Panc1 (cell line): ENCODE results near the gene IFITM1. TPM values are rescaled to one million over a fixed set of nuclear protein-coding genes. Genes with fewer than 3 reads are reported as not detected.
"Not testable (repeated sequence)": the region's sequence is repeated elsewhere in the genome, so short reads cannot be mapped to it uniquely, and the experiment has no call there.

ENCODE experiments used
- ATAC-seq: fragments of 200-7000 bp; cut with Tn5 transposase; 2 replicates; pipeline ENCODE4 v1.9.1; 2020; ENCODE audit warnings: mild to moderate bottlenecking, moderate library complexity
- BruUV-seq: library from RNA; stranded (reverse); fragments of 400-500 nt; replicated peaks from 2 replicates; lab custom pipeline; 2021; lab: Mats Ljungman, UMichigan
- CTCF ChIA-PET: fragments of 300-600 bp; sonication (Branson Sonifier 250); formaldehyde crosslinking; loops from one replicate; lab custom pipeline; 2022; ENCODE audit warnings: antibody characterized with exemption; lab: Charles Lee
- POLR2A ChIA-PET: fragments of 300-600 bp; sonication (Branson Sonifier 250); formaldehyde crosslinking; loops from one replicate; lab custom pipeline; 2022; ENCODE audit warnings: antibody characterized with exemption; lab: Charles Lee
- DNase-seq: peaks from one replicate; pipeline ENCODE4 v3.0.0-alpha.2; 2010; ENCODE audit warnings: low read depth, low spot score
- H3K27ac ChIP-seq: 2 replicates; pipeline ENCODE4 v1.5.1; 2011; ENCODE audit warnings: mild to moderate bottlenecking, low read length, inconsistent platforms
- H3K27me3 ChIP-seq: fragments of 200-500 bp; sonication (Bioruptor generic); 2 replicates; pipeline ENCODE4 v1.6.0; 2014; ENCODE audit warnings: low read length, inconsistent platforms; ENCODE audit not compliant: control insufficient read depth, insufficient read depth
- H3K36me3 ChIP-seq: fragments of 200-500 bp; sonication (Bioruptor generic); 2 replicates; pipeline ENCODE4 v1.5.1; 2014; ENCODE audit warnings: inconsistent platforms, mild to moderate bottlenecking, low read length, moderate library complexity; ENCODE audit not compliant: control insufficient read depth, insufficient read depth
- H3K4me1 ChIP-seq: 2 replicates; pipeline ENCODE4 v1.5.1; 2011; ENCODE audit warnings: inconsistent platforms, mild to moderate bottlenecking, low read length, moderate library complexity; ENCODE audit not compliant: control insufficient read depth, insufficient read depth
- H3K4me3 ChIP-seq, 2 experiments: 2 replicates each; pipeline ENCODE4 v1.5.1; 2011 to 2012; ENCODE audit warnings: low read depth in 2 of 2, low read length in 2 of 2, mild to moderate bottlenecking in 2 of 2, inconsistent platforms in 1 of 2, moderate library complexity in 1 of 2
- H3K9me3 ChIP-seq: fragments of 200-500 bp; sonication (Bioruptor generic); 2 replicates; pipeline ENCODE4 v1.5.1; 2014; ENCODE audit warnings: low read depth, mild to moderate bottlenecking, inconsistent platforms, low read length, moderate library complexity; ENCODE audit not compliant: control insufficient read depth, insufficient read depth
- POLR2AphosphoS5 ChIP-seq: IDR thresholded peaks from 2 replicates; pipeline ENCODE4 v1.6.1; 2012; ENCODE audit warnings: mild to moderate bottlenecking, low read depth, low read length, moderate library complexity
- SIN3A ChIP-seq: IDR thresholded peaks from 2 replicates; pipeline ENCODE4 v1.6.1; 2012; ENCODE audit warnings: low read depth, mild to moderate bottlenecking, low read length, moderate library complexity, borderline replicate concordance; ENCODE audit not compliant: insufficient read depth
- TCF7L2 ChIP-seq: IDR thresholded peaks from 2 replicates; pipeline ENCODE4 v1.6.1; 2011; ENCODE audit warnings: mild to moderate bottlenecking, low read depth, low read length, inconsistent platforms
- in situ Hi-C: cut with HindIII; loops from 2 replicates; pipeline ENCODE4 v1.10.0; 2016; ENCODE audit warnings: low sequenced_read_pairs, low pct_unique_long_range_greater_than_20kb
- intact Hi-C: fragments of 100-400 bp; cut with micrococcal nuclease; formaldehyde crosslinking; loops from one replicate; pipeline ENCODE4 v1.10.0; 2022; ENCODE audit not compliant: unreplicated experiment
- total RNA-seq: library from RNA; stranded (reverse); gene quantifications from one replicate; pipeline ENCODE4 v1.2.1, GENCODE V29; 2021; ENCODE audit not compliant: unreplicated experiment
- TF ChIP-seq, protein P1 (sequence below): fragments of 450-650 bp; IDR thresholded peaks from 2 replicates; pipeline ENCODE4 v1.5.1; 2017; ENCODE audit warnings: mild to moderate bottlenecking
- TF ChIP-seq, protein P2 (sequence below), 2 experiments: IDR thresholded peaks; 2 replicates each; pipeline ENCODE4 v1.6.1; 2011 to 2012; ENCODE audit warnings: low read depth in 2 of 2, control low read depth in 1 of 2, low read length in 1 of 2, mild to moderate bottlenecking in 1 of 2, moderate library complexity in 1 of 2; ENCODE audit not compliant: insufficient read depth in 1 of 2

IFITM1 gene
- total RNA-seq, 1 experiment from 2014 or later = 66.3 TPM

DNA sequence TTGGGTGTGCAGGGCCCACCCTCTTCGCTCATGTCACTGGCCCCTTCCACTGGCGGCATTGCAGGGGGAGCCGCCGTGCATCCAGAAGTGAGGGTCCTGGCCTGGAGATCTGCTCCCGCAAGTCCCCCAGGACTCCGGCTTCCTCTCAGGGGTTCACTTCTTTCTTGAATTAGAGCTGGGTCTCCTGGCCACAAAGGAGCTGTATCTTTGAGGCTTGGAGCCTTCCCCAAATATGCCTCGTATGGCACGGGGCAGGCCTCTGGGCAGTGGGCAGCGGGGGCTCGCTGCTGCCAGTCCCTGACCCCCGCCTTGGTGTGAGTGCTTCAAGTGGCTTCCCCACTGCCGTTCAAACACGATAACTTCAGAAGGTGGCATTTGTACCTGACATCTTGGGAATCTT is 14.2 kb downstream of the IFITM1 start:
- H3K36me3 ChIP-seq = no peaks in the 10 kb centered on the region
- intact Hi-C loops = no loop called here
- H3K4me1 ChIP-seq = peaks cover 32% of the 10 kb centered on the region
- H3K27ac ChIP-seq = no peak overlapping the region; the same call in 1 of the 2 replicates
- no peak for TF ChIP-seq SIN3A
- TF ChIP-seq POLR2AphosphoS5 = no peak
- TF ChIP-seq, protein P1, sequence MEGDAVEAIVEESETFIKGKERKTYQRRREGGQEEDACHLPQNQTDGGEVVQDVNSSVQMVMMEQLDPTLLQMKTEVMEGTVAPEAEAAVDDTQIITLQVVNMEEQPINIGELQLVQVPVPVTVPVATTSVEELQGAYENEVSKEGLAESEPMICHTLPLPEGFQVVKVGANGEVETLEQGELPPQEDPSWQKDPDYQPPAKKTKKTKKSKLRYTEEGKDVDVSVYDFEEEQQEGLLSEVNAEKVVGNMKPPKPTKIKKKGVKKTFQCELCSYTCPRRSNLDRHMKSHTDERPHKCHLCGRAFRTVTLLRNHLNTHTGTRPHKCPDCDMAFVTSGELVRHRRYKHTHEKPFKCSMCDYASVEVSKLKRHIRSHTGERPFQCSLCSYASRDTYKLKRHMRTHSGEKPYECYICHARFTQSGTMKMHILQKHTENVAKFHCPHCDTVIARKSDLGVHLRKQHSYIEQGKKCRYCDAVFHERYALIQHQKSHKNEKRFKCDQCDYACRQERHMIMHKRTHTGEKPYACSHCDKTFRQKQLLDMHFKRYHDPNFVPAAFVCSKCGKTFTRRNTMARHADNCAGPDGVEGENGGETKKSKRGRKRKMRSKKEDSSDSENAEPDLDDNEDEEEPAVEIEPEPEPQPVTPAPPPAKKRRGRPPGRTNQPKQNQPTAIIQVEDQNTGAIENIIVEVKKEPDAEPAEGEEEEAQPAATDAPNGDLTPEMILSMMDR = no peak
- no peak for TF ChIP-seq TCF7L2
- TF ChIP-seq, protein P2, sequence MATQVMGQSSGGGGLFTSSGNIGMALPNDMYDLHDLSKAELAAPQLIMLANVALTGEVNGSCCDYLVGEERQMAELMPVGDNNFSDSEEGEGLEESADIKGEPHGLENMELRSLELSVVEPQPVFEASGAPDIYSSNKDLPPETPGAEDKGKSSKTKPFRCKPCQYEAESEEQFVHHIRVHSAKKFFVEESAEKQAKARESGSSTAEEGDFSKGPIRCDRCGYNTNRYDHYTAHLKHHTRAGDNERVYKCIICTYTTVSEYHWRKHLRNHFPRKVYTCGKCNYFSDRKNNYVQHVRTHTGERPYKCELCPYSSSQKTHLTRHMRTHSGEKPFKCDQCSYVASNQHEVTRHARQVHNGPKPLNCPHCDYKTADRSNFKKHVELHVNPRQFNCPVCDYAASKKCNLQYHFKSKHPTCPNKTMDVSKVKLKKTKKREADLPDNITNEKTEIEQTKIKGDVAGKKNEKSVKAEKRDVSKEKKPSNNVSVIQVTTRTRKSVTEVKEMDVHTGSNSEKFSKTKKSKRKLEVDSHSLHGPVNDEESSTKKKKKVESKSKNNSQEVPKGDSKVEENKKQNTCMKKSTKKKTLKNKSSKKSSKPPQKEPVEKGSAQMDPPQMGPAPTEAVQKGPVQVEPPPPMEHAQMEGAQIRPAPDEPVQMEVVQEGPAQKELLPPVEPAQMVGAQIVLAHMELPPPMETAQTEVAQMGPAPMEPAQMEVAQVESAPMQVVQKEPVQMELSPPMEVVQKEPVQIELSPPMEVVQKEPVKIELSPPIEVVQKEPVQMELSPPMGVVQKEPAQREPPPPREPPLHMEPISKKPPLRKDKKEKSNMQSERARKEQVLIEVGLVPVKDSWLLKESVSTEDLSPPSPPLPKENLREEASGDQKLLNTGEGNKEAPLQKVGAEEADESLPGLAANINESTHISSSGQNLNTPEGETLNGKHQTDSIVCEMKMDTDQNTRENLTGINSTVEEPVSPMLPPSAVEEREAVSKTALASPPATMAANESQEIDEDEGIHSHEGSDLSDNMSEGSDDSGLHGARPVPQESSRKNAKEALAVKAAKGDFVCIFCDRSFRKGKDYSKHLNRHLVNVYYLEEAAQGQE (IDR thresholded peaks at IDR 0.05; ENCODE audit: insufficient read depth in 1 of 2, low read depth in 2 of 2, low read length in 1 of 2) = no peak
- no peaks in the 10 kb centered on the region for H3K27me3 ChIP-seq
- no peak overlapping the region for H3K4me3 ChIP-seq
- ChIA-PET CTCF (interaction anchor here (1.0 kb wide), 1 partner anchor 23 kb away, joined by 3 read pairs; no protein-coding TSS in a partner anchor), POLR2A (no interaction called here)
- in situ Hi-C loops = no loop called here
- no peaks in the 10 kb centered on the region for H3K9me3 ChIP-seq
- no peak for ATAC-seq
- BruUV-seq = no TSS peak
- no peak for DNase-seq

GRCh38 chr11:328516-329100 is 14.8 kb downstream of the IFITM1 start:
- POLR2A ChIA-PET, H3K9me3 ChIP-seq, H3K4me3 ChIP-seq, intact Hi-C loops, DNase-seq, ATAC-seq, BruUV-seq, CTCF ChIA-PET, H3K27ac ChIP-seq, H3K27me3 ChIP-seq, in situ Hi-C loops, H3K36me3 ChIP-seq: not testable (repeated sequence)
- peaks cover 32% of the 10 kb centered on the region for H3K4me1 ChIP-seq

- TF ChIP-seq, protein P1 = no peak
- TF ChIP-seq TCF7L2 = no peak
- TF ChIP-seq, protein P2 (IDR thresholded peaks at IDR 0.05; ENCODE audit: insufficient read depth in 1 of 2, low read depth in 2 of 2, low read length in 1 of 2) = no peak
- no peak for TF ChIP-seq SIN3A
- TF ChIP-seq POLR2AphosphoS5 = no peak
- in situ Hi-C loops = no loop called here
- Histone ChIP-seq H3K4me3 (no peak overlapping the region), H3K9me3 (no peaks in the 10 kb centered on the region), H3K36me3 (no peaks in the 10 kb centered on the region), H3K27me3 (no peaks in the 10 kb centered on the region), H3K27ac (no peak overlapping the region), H3K4me1 (peaks cover 24% of the 10 kb centered on the region)
- ATAC-seq = no peak
- no TSS peak for BruUV-seq
- intact Hi-C loops = no loop called here
- ChIA-PET CTCF (no interaction called here), POLR2A (no interaction called here)
- no peak for DNase-seq
Measured at GRCh38 chr11:329886-330253, 16.0 kb downstream of the IFITM1 start.
